Fibroblast of skin of left quadriceps (primary cell): ENCODE results near the gene SCN11A.

Experiments used
- DNase-seq, 2 experiments: peaks; one replicate each; pipeline ENCODE4 v3.0.0-alpha.2; 2013; ENCODE audit warnings: low read depth in 2 of 2

The SCN11A gene

GRCh38 chr3:39051649-39052561 is at the start of gene SCN11A, which contains the start of gene WDR48:
TSS of gene SCN11A (minus strand) at chr3:39051944. CDS start at chr3:38950362, 101,582 bp downstream.
TSS of gene WDR48 (plus strand) at chr3:39052016. CDS start at chr3:39052026, 10 bp downstream.
- peak; percentile 70 to 75 for DNase-seq

GRCh38 chr3:39101022-39101689 is 49.4 kb upstream of the SCN11A start:
- no peak for DNase-seq

GRCh38 chr3:39100500-39100886 is 48.7 kb upstream of the SCN11A start:
- DNase-seq: no peak

GRCh38 chr3:39099738-39100499 is 48.2 kb upstream of the SCN11A start:
- no peak for DNase-seq

GRCh38 chr3:39099242-39099641 is 47.5 kb upstream of the SCN11A start:
- DNase-seq: no peak

GRCh38 chr3:39098473-39099000 is 46.8 kb upstream of the SCN11A start:
- no peak for DNase-seq

GRCh38 chr3:39097716-39098472 is 46.1 kb upstream of the SCN11A start:
- DNase-seq: no peak

GRCh38 chr3:39096775-39097174 is 45.0 kb upstream of the SCN11A start:
- no peak for DNase-seq

- no peak for DNase-seq
These were observed 44.0 kb upstream of the SCN11A start for GRCh38 chr3:39095778-39096177.

GRCh38 chr3:39094851-39095677 is 43.3 kb upstream of the SCN11A start:
- DNase-seq: no peak

GRCh38 chr3:39090922-39091321 is 39.2 kb upstream of the SCN11A start:
- no peak for DNase-seq

GRCh38 chr3:39088889-39089288 is 37.1 kb upstream of the SCN11A start:
- DNase-seq: no peak

GRCh38 chr3:39088456-39088855 is 36.7 kb upstream of the SCN11A start:
- no peak for DNase-seq

GRCh38 chr3:39086144-39086543 is 34.4 kb upstream of the SCN11A start:
- no peak for DNase-seq

GRCh38 chr3:39082666-39083313 is 31.0 kb upstream of the SCN11A start:
- no peak for DNase-seq

- no peak for DNase-seq
These were observed 28.3 kb upstream of the SCN11A start for GRCh38 chr3:39080026-39080425.

- DNase-seq: no peak
These were observed 27.8 kb upstream of the SCN11A start for GRCh38 chr3:39079530-39079929.

- DNase-seq: no peak
These were observed 24.2 kb upstream of the SCN11A start for GRCh38 chr3:39075910-39076309.

GRCh38 chr3:39068556-39068955 is 16.8 kb upstream of the SCN11A start:
- DNase-seq: no peak

GRCh38 chr3:39067286-39067685 is 15.5 kb upstream of the SCN11A start:
- no peak for DNase-seq
